Measurements from ENCODE around the gene FAM131B. TPM values are rescaled to one million over a fixed set of nuclear protein-coding genes. Genes with fewer than 3 reads are reported as not detected.

FAM131B gene
- total and polyA plus RNA-seq, 7 donors: under 0.01 to 15.7 (median 6.4) TPM

- intact Hi-C loops (cut with DNase I): no loop called here
- Histone ChIP-seq H3K36me3 (no peaks in the 10 kb centered on the region), H3K9me3 (no peaks in the 10 kb centered on the region), H3K4me3 (no peak overlapping the region), H3K27ac (no peak overlapping the region), H3K4me1 (no peaks in the 10 kb centered on the region), H3K27me3 (no peaks in the 10 kb centered on the region)
- no peak for DNase-seq
- no peak for TF ChIP-seq POLR2A (IDR thresholded peaks at IDR 0.05)
- TF ChIP-seq EP300 (IDR thresholded peaks at IDR 0.05): no peak
- TF ChIP-seq POLR2AphosphoS5 (IDR thresholded peaks at IDR 0.05): no peak
- no peak for TF ChIP-seq CTCF (IDR thresholded peaks at IDR 0.05)
- 67 to 74% methylated on average over 2 of the region's 2 CpGs for WGBS, 2 donors
These were observed 37.3 kb downstream of the FAM131B start for GRCh38 chr7:143325240-143325639.

GRCh38 chr7:143323653-143324052, 38.9 kb downstream of the FAM131B start:
- no peaks in the 10 kb centered on the region for H3K27me3 ChIP-seq
- no peaks in the 10 kb centered on the region for H3K9me3 ChIP-seq
- TF ChIP-seq POLR2A (IDR thresholded peaks at IDR 0.05): no peak
- no peak for TF ChIP-seq CTCF (IDR thresholded peaks at IDR 0.05)
- no peak for TF ChIP-seq POLR2AphosphoS5 (IDR thresholded peaks at IDR 0.05)
- no peak for TF ChIP-seq EP300 (IDR thresholded peaks at IDR 0.05)
- WGBS, 2 donors: 81 to 82% methylated on average over 12 of the region's 12 CpGs
- H3K36me3 ChIP-seq: no peaks in the 10 kb centered on the region
- intact Hi-C loops (cut with DNase I): no loop called here
- no peak for DNase-seq
- no peak overlapping the region for H3K4me3 ChIP-seq
- H3K4me1 ChIP-seq: no peaks in the 10 kb centered on the region
- H3K27ac ChIP-seq: no peak overlapping the region

GRCh38 chr7:143322760-143323633, 39.5 kb downstream of the FAM131B start:
- Histone ChIP-seq H3K36me3 (no peaks in the 10 kb centered on the region), H3K27ac (no peak overlapping the region), H3K4me3 (no peak overlapping the region), H3K4me1 (no peaks in the 10 kb centered on the region), H3K27me3 (no peaks in the 10 kb centered on the region), H3K9me3 (no peaks in the 10 kb centered on the region)
- TF ChIP-seq POLR2AphosphoS5 (IDR thresholded peaks at IDR 0.05) (no peak), POLR2A (IDR thresholded peaks at IDR 0.05) (no peak), EP300 (IDR thresholded peaks at IDR 0.05) (no peak), CTCF (IDR thresholded peaks at IDR 0.05) (no peak)
- intact Hi-C loops (cut with DNase I): no loop called here
- DNase-seq: no peak
- 79 to 81% methylated on average over 23 of the region's 23 CpGs for whole genome bisulfite sequencing, 2 donors

GRCh38 chr7:143321734-143322133, 40.8 kb downstream of the FAM131B start:
- no peaks in the 10 kb centered on the region for H3K27me3 ChIP-seq

More at GRCh38 chr7:143321734-143322133, 40.8 kb downstream of the FAM131B start:
- Histone ChIP-seq H3K4me1 (no peaks in the 10 kb centered on the region), H3K36me3 (no peaks in the 10 kb centered on the region), H3K27ac (no peak overlapping the region), H3K4me3 (no peak overlapping the region), H3K9me3 (no peaks in the 10 kb centered on the region)
- TF ChIP-seq POLR2A (IDR thresholded peaks at IDR 0.05): no peak
- TF ChIP-seq CTCF (IDR thresholded peaks at IDR 0.05): no peak
- 60 to 85% methylated on average over 4 of the region's 4 CpGs for WGBS, 2 donors
- intact Hi-C loops (cut with DNase I): no loop called here
- DNase-seq: no peak
